HepG2 (cell line): ENCODE measurements around the gene EXOC7. TPM values are rescaled to one million over a fixed set of nuclear protein-coding genes. Genes with fewer than 3 reads are reported as not detected.

Experiments
- CEBPZ ChIP-seq: IDR thresholded peaks from 2 replicates; pipeline ENCODE4 v1.6.1; 2012; ENCODE audit warnings: low read length, improper control_type of control experiment
- CENPX ChIP-seq: sonication (generic); formaldehyde crosslinking; IDR thresholded peaks from 2 replicates; pipeline ENCODE4 v1.9.0; 2021; ENCODE audit warnings: mild to moderate bottlenecking, missing genetic modification reagents, moderate library complexity
- EHMT2 ChIP-seq: fragments of 200-600 bp; sonication (generic); IDR thresholded peaks from 2 replicates; pipeline ENCODE4 v1.7.0; 2017; ENCODE audit warnings: antibody characterized with exemption, low read depth, low read length, borderline replicate concordance
- ERF ChIP-seq: IDR thresholded peaks from 2 replicates; pipeline ENCODE4 v1.6.1; 2018; ENCODE audit warnings: missing biosample characterization, missing genetic modification reagents
- HOXA7 ChIP-seq: sonication (generic); formaldehyde crosslinking; IDR thresholded peaks from 2 replicates; pipeline ENCODE4 v1.8.1; 2022; ENCODE audit warnings: mild to moderate bottlenecking, missing genetic modification reagents, moderate library complexity
- KLF11 ChIP-seq: IDR thresholded peaks from 2 replicates; pipeline ENCODE4 v1.6.1; 2016; ENCODE audit warnings: missing compliant biosample characterization
- KMT2B ChIP-seq: IDR thresholded peaks from 2 replicates; pipeline ENCODE4 v1.6.1; 2016; ENCODE audit warnings: missing genetic modification reagents, missing compliant biosample characterization
- NCOA1 ChIP-seq: sonication (generic); formaldehyde crosslinking; IDR thresholded peaks from 2 replicates; pipeline ENCODE4 v1.9.0; 2021; ENCODE audit warnings: missing genetic modification reagents
- RBM22 ChIP-seq: fragments of 200-400 bp; formaldehyde crosslinking; optimal IDR thresholded peaks from 2 replicates; pipeline ENCODE3; 2017; ENCODE audit warnings: mild to moderate bottlenecking, low read length, moderate library complexity
- SKI ChIP-seq: fragments of 450-650 bp; IDR thresholded peaks from one replicate; pipeline ENCODE4 v1.6.1; 2018; ENCODE audit warnings: mild to moderate bottlenecking; ENCODE audit not compliant: partially characterized antibody
- SPEN ChIP-seq: sonication (generic); formaldehyde crosslinking; IDR thresholded peaks from 2 replicates; pipeline ENCODE4 v1.5.1; 2020; ENCODE audit warnings: low read depth, mild to moderate bottlenecking, missing genetic modification reagents
- TFAP4 ChIP-seq: sonication (generic); IDR thresholded peaks from 2 replicates; pipeline ENCODE4 v1.6.1; 2016; ENCODE audit warnings: low read depth, borderline replicate concordance
- TFE3 ChIP-seq: IDR thresholded peaks from 2 replicates; pipeline ENCODE4 v1.6.1; 2016
- U2AF2 ChIP-seq: fragments of 200-400 bp; formaldehyde crosslinking; IDR thresholded peaks from 2 replicates; pipeline ENCODE4 v1.6.1; 2017; ENCODE audit warnings: low read depth, mild to moderate bottlenecking, low read length
- ZFYVE20 ChIP-seq: sonication (generic); formaldehyde crosslinking; IDR thresholded peaks from 2 replicates; pipeline ENCODE4 v1.8.0; 2023; ENCODE audit warnings: low read depth, mild to moderate bottlenecking, moderate library complexity, missing genetic modification reagents, borderline replicate concordance
- ZNF274 ChIP-seq: sonication (generic); formaldehyde crosslinking; IDR thresholded peaks from 2 replicates; pipeline ENCODE4 v1.5.1; 2020; ENCODE audit warnings: mild to moderate bottlenecking, missing genetic modification reagents
- ZNF576 ChIP-seq: sonication (generic); formaldehyde crosslinking; IDR thresholded peaks from 2 replicates; pipeline ENCODE4 v1.4.0; 2020; ENCODE audit warnings: mild to moderate bottlenecking, missing genetic modification reagents
- ZSCAN20 ChIP-seq: sonication (generic); formaldehyde crosslinking; IDR thresholded peaks from 2 replicates; pipeline ENCODE4 v1.4.0; 2020; ENCODE audit warnings: missing genetic modification reagents, mild to moderate bottlenecking, borderline replicate concordance
- polyA plus RNA-seq, 8 experiments: library from polyadenylated mRNA; depleted of rRNA in 3 of 8; stranded (reverse) in 7 of 8; unstranded in 1 of 8; fragments of >200 nt; fragmentation: Illumina TruSeq in 4 of 8; extraction: Trizol in 4 of 8; gene quantifications; 2 replicates each; pipeline versions ENCODE4 v1.2.1 to v1.2.3, GENCODE V29; 2011 to 2016; ENCODE audit warnings: low read depth in 4 of 8, missing spikeins in 1 of 8, mixed read lengths in 1 of 8; ENCODE audit not compliant: insufficient read depth in 1 of 8
- total RNA-seq, 5 experiments: library from RNA; depleted of rRNA; stranded (reverse); fragments of >200 nt; fragmentation: Illumina TruSeq; extraction: Trizol; gene quantifications; 2 replicates each; pipeline ENCODE4 v1.2.3, GENCODE V29; 2016; ENCODE audit warnings: low read depth in 1 of 5
- TF ChIP-seq, protein P1 (sequence below): sonication (generic); formaldehyde crosslinking; IDR thresholded peaks from 2 replicates; pipeline ENCODE4 v1.4.0; 2020; ENCODE audit warnings: mild to moderate bottlenecking, missing genetic modification reagents, borderline replicate concordance
- TF ChIP-seq, protein P2 (sequence below): sonication (generic); formaldehyde crosslinking; IDR thresholded peaks from 2 replicates; pipeline ENCODE4 v1.9.0; 2021; ENCODE audit warnings: missing genetic modification reagents, mild to moderate bottlenecking, borderline replicate concordance

EXOC7 gene
- total and polyA plus RNA-seq, 2 of the 13 experiments (the other 11 are each of a cell fraction or from before 2014, with no cell fraction given): 86.9 to 116 TPM

DNA sequence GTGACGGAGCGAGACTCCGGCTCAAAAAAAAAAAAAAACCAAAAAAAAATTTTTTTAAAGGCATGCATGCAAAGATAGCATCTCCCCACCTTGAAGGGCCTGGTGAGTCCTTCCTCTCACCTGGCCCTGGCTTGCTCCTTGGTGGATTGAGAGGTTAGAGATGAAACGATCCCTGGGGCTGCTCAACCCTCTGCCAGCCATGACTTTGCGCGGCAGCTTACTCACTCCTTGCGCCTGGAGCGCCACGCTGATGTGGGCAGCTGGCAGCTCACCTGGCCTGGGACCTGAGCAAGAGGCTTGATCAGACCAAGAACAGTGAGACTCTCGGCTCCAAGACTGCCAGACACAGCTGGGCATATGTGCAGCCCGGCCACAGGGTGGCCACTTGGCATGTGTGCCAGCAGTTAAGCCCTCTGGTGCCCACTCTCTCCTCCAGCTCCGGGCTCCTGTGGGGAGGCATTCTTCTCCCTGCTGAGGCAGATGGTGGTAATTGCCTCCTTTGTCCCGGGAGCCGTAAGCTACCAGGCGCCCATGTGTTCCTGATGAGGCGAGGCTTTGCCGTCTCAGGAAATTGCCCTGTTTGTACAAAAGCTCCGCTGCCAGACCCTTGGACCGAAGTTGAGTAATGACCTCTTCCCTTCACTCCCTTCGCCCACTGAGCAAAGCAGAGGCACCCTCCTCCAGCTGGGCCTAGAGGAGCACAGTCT lies 71.4 kb downstream of the EXOC7 start (continued):
- TF ChIP-seq TFE3 (CRISPR knock-in tag) (peak; percentile 35; the same call in 1 of the 2 replicates), ZNF274 (CRISPR knock-in tag) (peak; percentile 52; the same call in 1 of the 2 replicates), CENPX (CRISPR knock-in tag) (no peak), SPEN (CRISPR knock-in tag) (peak; percentile 46; the same call in 1 of the 2 replicates), U2AF2 (no peak), ZSCAN20 (CRISPR knock-in tag) (no peak), ERF (peak; percentile 82), SKI (no peak), ZFYVE20 (CRISPR knock-in tag) (no peak), EHMT2 (no peak), KMT2B (CRISPR knock-in tag) (peak; percentile 55; the same call in 1 of the 2 replicates), KLF11 (CRISPR knock-in tag) (no peak), TFAP4 (peak; percentile 58; the same call in 1 of the 2 replicates), ZNF576 (no peak), RBM22 (no peak), CEBPZ (no peak), HOXA7 (CRISPR knock-in tag) (no peak), NCOA1 (no peak)
- TF ChIP-seq, protein P1, sequence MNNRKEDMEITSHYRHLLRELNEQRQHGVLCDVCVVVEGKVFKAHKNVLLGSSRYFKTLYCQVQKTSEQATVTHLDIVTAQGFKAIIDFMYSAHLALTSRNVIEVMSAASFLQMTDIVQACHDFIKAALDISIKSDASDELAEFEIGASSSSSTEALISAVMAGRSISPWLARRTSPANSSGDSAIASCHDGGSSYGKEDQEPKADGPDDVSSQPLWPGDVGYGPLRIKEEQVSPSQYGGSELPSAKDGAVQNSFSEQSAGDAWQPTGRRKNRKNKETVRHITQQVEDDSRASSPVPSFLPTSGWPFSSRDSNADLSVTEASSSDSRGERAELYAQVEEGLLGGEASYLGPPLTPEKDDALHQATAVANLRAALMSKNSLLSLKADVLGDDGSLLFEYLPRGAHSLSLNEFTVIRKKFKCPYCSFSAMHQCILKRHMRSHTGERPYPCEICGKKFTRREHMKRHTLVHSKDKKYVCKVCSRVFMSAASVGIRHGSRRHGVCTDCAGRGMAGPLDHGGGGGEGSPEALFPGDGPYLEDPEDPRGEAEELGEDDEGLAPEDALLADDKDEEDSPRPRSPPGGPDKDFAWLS (CRISPR knock-in tag): no peak
- TF ChIP-seq, protein P2, sequence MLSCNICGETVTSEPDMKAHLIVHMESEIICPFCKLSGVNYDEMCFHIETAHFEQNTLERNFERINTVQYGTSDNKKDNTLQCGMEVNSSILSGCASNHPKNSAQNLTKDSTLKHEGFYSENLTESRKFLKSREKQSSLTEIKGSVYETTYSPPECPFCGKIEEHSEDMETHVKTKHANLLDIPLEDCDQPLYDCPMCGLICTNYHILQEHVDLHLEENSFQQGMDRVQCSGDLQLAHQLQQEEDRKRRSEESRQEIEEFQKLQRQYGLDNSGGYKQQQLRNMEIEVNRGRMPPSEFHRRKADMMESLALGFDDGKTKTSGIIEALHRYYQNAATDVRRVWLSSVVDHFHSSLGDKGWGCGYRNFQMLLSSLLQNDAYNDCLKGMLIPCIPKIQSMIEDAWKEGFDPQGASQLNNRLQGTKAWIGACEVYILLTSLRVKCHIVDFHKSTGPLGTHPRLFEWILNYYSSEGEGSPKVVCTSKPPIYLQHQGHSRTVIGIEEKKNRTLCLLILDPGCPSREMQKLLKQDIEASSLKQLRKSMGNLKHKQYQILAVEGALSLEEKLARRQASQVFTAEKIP (CRISPR knock-in tag): no peak
